Renal cortical epithelial cell (primary cell): ENCODE measurements around the gene HSD17B13. TPM values are rescaled to one million over a fixed set of nuclear protein-coding genes. Genes with fewer than 3 reads are reported as not detected.
"Not testable (repeated sequence)": the region's sequence is repeated elsewhere in the genome, so short reads cannot be mapped to it uniquely, and the experiment has no call there.

Experiments used
- DNase-seq: peaks from one replicate; pipeline ENCODE4 v3.0.0-alpha.2; 2011; ENCODE audit warnings: low read depth
- total RNA-seq: library from RNA; depleted of rRNA; stranded (reverse); fragments of >200 nt; gene quantifications from 2 replicates; pipeline ENCODE4 v1.2.3, GENCODE V29; 2014

Gene HSD17B13
- total RNA-seq, 1 donor from 2014 or later: 0.05 TPM

GRCh38 chr4:87316961-87317360 is 5.7 kb downstream of the HSD17B13 start:
- DNase-seq: no peak

DNA sequence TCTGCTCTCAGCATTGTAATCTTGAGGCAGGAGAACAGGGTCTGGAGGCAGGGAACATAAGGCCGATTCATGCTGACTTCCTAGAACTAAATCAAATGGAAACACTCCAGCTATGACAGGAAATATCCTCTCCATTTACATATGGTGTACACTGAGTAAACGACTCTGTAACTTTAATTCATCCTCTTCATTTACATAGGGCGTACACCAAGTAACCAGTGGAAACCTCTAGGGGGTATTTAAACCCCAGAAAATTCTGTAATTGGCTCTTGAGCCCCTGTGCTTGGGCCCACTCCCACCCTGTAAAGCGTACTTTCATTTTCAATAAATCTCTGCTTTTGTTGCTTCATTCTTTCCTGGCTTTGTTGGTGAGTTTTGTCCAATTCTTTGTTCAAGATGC is 7.7 kb downstream of the HSD17B13 start:
- DNase-seq: not testable (repeated sequence)

DNA sequence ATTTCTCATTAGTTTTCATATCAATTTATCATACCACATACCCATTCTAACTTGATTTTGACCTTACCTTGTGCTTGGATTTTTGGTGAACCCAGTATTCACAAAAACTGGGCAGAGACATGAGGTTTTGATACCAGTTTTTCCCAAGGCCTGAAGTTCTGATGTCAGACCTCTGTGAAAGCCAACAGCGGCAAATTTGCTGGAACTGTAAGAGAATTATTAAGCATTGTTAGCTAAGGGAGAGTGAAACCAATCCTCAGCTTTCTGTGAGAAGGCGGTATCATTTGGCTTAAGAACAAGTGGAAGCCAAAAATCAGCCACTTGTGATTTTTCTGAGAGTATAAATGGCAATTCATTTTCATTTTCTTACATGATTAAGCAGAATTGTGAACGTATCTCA is 8.9 kb downstream of the HSD17B13 start:
- no peak for DNase-seq

DNA sequence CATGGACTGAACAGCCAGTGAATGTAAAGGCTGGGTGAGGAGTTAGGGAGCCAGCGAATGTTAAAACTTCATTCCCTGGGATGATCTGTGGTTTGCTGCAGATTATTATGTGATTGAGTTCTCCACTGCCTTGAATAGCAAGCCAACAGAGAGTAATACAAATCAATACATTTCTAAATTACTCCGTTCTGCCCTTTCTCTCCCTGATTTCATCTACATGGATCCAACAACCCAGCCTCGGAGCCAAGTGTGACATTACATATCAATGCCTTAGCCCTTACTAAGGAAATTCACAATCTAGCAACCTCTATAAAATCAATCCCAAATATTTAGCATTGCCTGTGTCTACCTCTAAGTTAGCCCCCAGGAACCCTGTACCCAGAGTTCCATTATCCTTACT is 11.0 kb downstream of the HSD17B13 start:
- no peak for DNase-seq

DNA sequence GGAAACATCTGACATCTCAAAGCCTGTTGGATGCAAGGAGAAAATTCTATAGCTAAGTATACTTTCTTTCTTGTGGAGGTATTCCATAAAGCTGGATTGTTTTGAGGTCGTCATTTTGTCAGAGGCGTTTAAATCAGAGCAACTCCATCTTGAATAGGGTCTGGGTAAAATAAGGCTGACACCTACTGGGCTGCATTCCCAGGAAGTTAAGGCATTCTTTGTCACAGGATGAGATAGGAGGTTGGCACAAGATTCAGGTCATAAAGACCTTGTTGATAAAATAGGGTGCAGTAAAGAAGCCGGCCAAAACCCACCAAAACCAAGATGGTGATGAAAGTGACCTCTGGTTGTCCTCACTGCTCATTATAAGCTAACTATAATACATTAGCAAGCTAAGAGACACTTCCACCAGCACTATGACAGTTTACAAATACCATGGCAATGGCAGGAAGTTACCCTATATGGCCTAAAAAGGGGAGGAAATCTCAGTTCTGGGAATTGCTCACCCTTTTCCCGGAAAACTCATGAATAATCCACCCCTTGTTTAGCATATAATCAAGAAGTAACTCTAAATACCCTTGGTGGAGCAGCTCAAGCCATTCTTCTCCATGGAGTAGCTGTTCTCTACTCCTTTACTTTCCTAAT is 11.9 kb downstream of the HSD17B13 start:
- DNase-seq: peak; percentile 4

GRCh38 chr4:87309625-87310024 is 13.1 kb downstream of the HSD17B13 start:
- DNase-seq: no peak

DNA sequence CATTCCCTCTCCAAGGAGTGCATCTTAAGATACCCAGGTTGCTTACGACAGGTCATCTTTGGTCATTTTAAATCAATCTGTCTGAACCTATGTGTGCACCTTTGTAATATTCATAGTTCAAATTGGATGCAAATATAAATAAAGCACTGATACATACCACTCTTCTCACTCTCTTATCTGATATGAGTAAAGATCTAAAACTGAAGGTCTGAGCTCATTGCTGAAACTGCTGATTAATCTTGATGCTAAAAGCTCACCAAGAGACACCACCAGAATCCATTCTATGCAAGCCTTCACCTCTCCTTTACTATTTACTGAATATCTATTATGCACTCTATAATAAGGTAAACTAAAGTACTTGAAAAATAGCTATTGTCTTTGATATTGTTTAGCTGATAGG is 16.6 kb downstream of the HSD17B13 start:
- no peak for DNase-seq

GRCh38 chr4:87305562-87305961 is 17.1 kb downstream of the HSD17B13 start:
- DNase-seq: no peak

DNA sequence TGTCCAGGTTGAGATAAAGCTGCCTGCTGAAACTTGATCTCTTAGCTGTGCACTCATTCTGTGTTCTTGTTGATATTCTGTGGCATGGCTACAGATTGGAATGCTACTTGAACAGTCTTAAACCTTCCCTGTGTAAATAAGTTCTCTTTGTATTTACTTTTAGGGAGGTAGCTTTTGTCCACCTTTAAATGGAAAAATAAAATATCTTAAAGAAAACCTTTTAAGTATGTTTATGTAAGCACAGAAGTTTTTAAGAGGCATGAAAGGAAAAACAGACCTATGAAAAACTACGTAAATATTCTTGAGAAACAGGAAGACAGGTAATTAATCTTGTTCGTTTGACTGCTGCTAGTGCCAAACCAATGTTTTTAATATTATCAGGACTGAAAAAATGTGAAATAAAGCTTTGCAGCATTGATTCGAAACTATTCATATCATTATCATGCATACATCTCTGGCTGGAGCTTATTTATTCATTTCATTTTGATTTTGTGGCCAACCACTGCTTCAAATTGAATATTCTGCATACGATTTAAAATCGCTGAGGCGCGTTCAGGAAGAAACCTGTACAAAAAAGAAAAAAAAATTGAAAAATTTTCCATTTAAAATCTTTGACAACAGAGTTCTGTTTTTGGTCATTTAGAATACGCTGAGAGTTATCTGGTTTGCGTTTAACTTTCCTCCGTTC is 17.8 kb downstream of the HSD17B13 start:
- DNase-seq: peak; percentile 47

DNA sequence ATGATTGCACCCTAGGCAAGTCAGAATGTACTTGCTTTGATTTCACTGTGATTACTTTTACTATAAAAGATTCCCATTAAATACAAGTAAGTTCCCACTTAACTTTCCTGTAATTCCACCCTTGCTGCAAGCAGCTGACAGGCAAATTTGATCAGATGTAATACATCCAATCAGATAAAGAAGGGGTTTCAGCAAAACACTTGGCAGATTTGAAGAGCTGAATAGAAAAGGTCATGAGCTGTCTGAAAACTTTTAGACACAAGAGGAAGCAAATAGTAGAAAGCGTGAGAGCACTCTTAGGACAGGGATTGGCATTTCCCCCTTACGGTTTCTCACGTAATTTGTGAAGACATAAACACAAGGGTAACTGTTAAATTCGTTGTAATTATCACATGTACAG is 22.8 kb downstream of the HSD17B13 start:
- no peak for DNase-seq

GRCh38 chr4:87298362-87298761 is 24.3 kb downstream of the HSD17B13 start:
- DNase-seq: no peak

DNA sequence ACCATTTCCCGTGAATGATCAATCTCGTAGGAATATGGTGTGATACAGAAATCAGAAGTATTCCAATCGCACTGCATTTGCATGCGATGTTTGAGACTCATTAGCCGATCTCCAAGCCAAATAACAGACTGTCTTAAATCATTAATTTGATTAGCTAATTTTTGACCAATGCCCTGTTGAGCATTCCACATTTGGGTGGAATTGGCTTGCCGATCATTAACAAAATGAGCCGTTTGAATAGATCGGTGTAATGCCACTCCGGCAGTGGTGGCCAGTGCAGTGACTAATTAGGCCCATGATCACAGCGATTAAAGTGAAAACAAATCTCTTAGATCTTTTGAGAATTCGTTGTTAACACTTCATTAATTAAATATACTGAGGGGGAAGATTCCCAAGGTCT is 27.8 kb downstream of the HSD17B13 start:
- DNase-seq: peak; percentile 72

GRCh38 chr4:87293889-87294288 is 28.8 kb downstream of the HSD17B13 start:
- not testable (repeated sequence) for DNase-seq

GRCh38 chr4:87286970-87287369 is 35.7 kb downstream of the HSD17B13 start:
- DNase-seq: no peak

- not testable (repeated sequence) for DNase-seq
These were observed 38.4 kb downstream of the HSD17B13 start for GRCh38 chr4:87284268-87284667.

- no peak for DNase-seq
These were observed 39.5 kb downstream of the HSD17B13 start for GRCh38 chr4:87283151-87283550.

GRCh38 chr4:87281603-87282002 is 41.1 kb downstream of the HSD17B13 start:
- no peak for DNase-seq

DNA sequence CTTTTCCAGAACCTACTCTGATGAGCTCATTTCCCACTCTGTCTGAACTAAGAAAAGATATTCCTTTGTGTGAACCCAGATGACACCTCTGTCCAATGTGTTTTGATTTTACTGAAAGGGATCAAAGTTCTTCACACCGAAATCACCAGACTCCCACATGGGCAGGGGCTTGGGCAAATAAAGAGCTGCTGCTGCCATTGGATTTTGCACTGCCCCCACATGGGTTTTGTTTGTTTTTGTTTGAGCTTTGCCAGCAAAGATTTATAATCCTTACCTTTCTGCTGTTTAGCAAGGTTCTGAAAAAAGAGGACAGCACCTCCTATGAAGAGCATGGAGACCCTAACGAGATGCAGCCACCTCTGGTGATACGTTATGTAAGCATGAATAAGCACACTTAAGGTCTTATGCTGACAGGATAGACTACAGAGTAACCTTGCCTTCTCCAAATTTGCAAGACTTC is 44.3 kb downstream of the HSD17B13 start:
- no peak for DNase-seq

DNA sequence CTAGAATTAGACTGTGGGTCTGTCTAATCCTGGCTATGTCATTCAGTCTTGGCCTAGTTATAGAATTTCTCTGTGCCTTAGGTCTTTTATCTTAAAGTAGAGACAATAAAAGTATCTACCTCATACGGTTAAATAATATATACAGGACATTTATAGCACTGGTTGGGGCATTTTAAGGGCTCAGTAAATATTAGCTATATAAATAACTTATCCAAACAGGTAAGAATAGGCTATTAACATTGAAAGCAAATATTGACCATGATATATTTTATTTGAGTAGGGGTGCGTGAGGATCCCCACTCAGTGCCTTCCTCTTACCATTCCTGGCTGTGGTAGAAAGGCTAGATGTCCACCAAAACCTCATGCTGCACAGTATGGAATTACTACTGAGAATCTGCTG is 47.4 kb downstream of the HSD17B13 start:
- no peak for DNase-seq

DNA sequence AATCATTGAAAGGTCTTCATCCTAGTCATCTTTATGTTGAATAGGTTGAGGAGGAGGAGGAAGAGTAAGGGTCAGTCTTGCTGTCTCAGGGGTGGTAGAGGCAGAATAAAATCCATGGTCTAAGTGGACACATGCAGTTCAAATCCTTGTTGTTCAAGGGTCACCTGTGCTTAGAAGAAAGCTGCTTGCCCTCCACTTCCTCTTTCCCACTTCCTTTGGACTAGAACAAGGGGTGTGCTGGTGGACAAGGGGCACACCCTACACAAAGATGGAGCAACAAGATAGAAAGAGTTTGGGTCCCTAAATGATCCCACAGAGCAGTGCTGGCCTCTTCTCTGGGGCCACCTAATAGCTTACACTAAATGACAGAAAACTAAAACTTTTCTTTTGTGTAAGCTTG is 47.9 kb downstream of the HSD17B13 start:
- DNase-seq: no peak

GRCh38 chr4:87274327-87274726 is 48.4 kb downstream of the HSD17B13 start:
- DNase-seq: no peak

DNA sequence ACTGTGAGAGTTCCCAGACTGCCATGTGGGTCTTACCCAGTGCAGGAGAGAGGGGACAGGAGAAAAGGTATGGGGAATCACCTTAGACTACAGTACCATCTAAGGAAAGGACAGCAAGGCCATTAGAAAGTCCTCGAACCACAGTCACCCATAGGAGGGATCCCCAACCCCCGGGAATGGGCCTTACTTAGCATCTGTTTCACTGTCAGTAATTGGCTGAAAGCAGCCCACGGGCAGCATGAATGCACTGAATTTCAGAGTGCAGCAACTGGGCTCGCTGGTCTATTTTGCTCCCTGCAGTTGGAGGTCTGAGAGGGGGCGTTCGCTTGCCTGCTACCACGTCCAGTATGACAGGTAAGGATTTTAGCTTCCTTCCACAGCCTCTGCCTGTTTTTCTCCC is 51.9 kb downstream of the HSD17B13 start:
- DNase-seq: no peak

- peak; percentile 67 for DNase-seq
These were observed 52.5 kb downstream of the HSD17B13 start for GRCh38 chr4:87270144-87270543.

GRCh38 chr4:87268411-87268810 is 54.3 kb downstream of the HSD17B13 start:
- DNase-seq: peak; percentile 92
